HG03175 (cell line): ENCODE measurements around the gene NUP54.

ENCODE experiments used
- ATAC-seq: cut with Tn5 transposase; IDR thresholded peaks from one replicate; pipeline ENCODE4 v1.9.1; 2021; ENCODE audit warnings: mild to moderate bottlenecking, moderate library complexity; ENCODE audit not compliant: unreplicated experiment

NUP54 gene

GRCh38 chr4:76153356-76153755 lies 5.2 kb upstream of the NUP54 start:
- ATAC-seq, result no peak

- peak; percentile 29 for ATAC-seq
Observed at GRCh38 chr4:76147454-76148141, 599 bp downstream of the NUP54 start.

- no peak for ATAC-seq
Observed at GRCh38 chr4:76144546-76144945, 3.7 kb downstream of the NUP54 start.

- ATAC-seq, result no peak
Observed at GRCh38 chr4:76141241-76141640, 7.0 kb downstream of the NUP54 start.

- no peak for ATAC-seq
Observed at GRCh38 chr4:76127754-76128153, 20.4 kb downstream of the NUP54 start.

- no peak for ATAC-seq
Observed at GRCh38 chr4:76125816-76126215, 22.4 kb downstream of the NUP54 start.

- no peak for ATAC-seq
Observed at GRCh38 chr4:76120199-76120598, 28.0 kb downstream of the NUP54 start.

- ATAC-seq, result no peak
Observed at GRCh38 chr4:76117536-76117935, 30.7 kb downstream of the NUP54 start.

GRCh38 chr4:76116821-76117220 lies 31.4 kb downstream of the NUP54 start:
- no peak for ATAC-seq

- ATAC-seq, result no peak
Observed at GRCh38 chr4:76108467-76109181, 39.6 kb downstream of the NUP54 start.

- ATAC-seq, result no peak
Observed at GRCh38 chr4:76106442-76106841, 41.8 kb downstream of the NUP54 start.

GRCh38 chr4:76105652-76106051 lies 42.5 kb downstream of the NUP54 start:
- no peak for ATAC-seq

GRCh38 chr4:76096076-76096475 lies 52.1 kb downstream of the NUP54 start:
- no peak for ATAC-seq

GRCh38 chr4:76095568-76095967 lies 52.6 kb downstream of the NUP54 start:
- no peak for ATAC-seq

- no peak for ATAC-seq
Observed at GRCh38 chr4:76091052-76091451, 57.1 kb downstream of the NUP54 start.

- no peak for ATAC-seq
Observed at GRCh38 chr4:76090241-76090691, 57.9 kb downstream of the NUP54 start.

GRCh38 chr4:76088719-76089118 lies 59.5 kb downstream of the NUP54 start:
- no peak for ATAC-seq

GRCh38 chr4:76087007-76087769 lies 61.0 kb downstream of the NUP54 start:
- ATAC-seq, result no peak

GRCh38 chr4:76084542-76084941 lies 63.7 kb downstream of the NUP54 start:
- ATAC-seq, result no peak

GRCh38 chr4:76083386-76083988 lies 64.7 kb downstream of the NUP54 start:
- no peak for ATAC-seq

GRCh38 chr4:76078033-76078613 lies 70.1 kb downstream of the NUP54 start:
- ATAC-seq, result no peak
